CD4-positive, alpha-beta T cell treated with Interleukin-15 for 1 hour (primary cell): ENCODE data around the gene ITGA2.

Source experiments
- DNase-seq: peaks from one replicate; pipeline ENCODE4 v3.0.0-alpha.2; 2020

Gene ITGA2

GRCh38 chr5:53066088-53066487 is 76.9 kb downstream of the ITGA2 start:
- no peak for DNase-seq

DNA sequence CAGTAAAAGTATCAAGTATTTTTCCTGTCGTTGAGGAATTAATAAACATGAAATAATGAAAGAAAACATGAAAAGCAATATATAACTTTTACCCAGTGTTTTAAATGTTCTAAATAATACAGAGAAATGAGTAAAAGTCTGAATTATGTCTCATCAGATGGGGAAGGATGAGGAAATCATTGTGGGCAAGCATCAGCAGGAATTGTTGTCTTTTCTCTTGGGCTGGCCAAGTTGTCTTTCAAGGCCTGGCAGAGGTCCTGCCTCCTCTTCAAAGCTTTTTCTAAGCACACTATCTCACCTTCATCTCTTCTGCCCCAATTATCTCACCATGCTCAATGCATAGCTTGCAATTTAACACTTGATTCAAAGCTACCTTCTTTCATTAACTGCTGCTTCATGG is 78.5 kb downstream of the ITGA2 start:
- no peak for DNase-seq

DNA sequence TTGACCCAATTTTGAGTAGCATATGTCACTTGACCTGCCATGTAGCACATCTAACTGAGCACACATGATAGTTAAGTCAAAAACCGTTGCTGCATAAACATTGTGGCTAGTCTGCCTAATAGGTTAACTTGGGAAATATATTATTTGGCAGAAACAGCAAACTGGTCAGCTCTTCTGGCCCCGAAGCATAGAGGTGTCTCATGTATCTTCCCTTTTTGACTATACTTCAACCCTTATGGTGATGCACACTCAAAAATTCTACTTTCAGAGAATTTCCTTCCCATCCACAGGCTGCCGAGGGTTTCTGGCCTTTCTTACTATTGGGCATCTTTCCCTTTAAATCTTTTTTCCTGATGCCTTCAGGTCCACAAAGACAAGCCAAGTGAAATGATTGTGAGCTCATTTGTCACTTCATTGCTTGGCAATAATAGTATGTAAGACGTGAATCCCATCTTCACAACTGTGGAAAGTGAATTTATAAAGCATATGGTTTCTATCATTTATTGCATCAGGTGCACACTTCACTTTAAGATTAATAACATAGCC is 79.2 kb downstream of the ITGA2 start:
- DNase-seq = no peak

DNA sequence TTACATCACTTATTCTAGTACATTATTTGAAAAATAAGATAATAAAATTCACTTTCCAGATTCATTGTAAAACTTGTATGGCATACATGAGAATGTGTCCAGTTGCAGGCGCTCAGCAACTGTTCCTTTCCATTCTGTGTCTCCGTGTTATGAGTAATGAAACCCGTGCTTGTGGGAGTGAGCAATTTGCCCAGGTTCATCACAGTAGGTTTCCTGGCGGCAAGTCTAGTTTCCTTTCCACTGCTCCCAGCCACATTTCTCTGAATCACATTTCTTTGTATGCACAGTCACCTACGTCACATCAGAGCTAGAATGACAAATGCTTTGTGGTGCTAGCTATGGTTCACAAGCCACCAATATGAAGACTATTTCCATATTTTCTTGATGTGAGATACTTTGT is 80.5 kb downstream of the ITGA2 start:
- no peak for DNase-seq

DNA sequence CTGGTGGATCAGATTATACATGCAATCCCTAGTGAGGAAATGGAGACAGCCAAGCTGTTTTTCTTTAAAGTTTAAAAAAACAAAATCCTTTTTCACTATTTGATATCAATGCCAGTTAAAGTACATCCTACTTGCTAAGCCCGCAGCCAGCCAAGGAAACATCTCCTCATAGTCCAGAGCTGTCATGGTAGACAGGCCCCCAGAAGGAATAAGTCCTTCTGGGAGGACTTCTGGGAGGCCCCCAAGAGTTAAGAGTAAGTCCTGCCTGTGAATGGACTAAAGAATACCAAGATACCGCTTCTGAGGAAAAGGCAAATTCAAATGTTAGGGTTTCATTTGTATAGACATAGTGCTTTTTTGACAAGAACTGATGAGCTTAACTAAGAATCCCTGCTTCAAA is 82.1 kb downstream of the ITGA2 start:
- DNase-seq = no peak

GRCh38 chr5:53071738-53072137 is 82.6 kb downstream of the ITGA2 start:
- DNase-seq = no peak

DNA sequence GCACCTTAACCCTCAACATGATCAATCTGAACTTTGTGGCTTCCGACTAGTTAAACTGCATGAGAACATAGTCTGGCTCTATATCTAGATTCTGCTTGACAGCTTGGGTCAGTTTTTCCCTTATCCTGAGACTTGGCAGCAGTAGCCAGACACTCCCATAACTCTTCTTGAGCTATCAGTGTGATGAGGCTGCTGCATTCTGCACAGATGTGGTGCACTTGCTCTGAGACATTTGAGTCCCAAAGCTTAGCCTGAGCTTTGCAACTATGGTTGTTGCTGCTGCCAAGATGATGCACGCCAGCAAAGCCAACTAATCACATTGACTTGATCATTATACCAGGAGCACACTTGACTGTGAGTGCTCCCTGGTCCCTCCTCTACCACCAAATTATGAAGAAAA is 84.2 kb downstream of the ITGA2 start:
- DNase-seq = no peak

GRCh38 chr5:53076014-53076583 is 86.9 kb downstream of the ITGA2 start:
- DNase-seq = no peak

GRCh38 chr5:53080271-53080670 is 91.1 kb downstream of the ITGA2 start:
- DNase-seq = no peak

GRCh38 chr5:53083927-53084326 is 94.8 kb downstream of the ITGA2 start:
- DNase-seq = no peak

DNA sequence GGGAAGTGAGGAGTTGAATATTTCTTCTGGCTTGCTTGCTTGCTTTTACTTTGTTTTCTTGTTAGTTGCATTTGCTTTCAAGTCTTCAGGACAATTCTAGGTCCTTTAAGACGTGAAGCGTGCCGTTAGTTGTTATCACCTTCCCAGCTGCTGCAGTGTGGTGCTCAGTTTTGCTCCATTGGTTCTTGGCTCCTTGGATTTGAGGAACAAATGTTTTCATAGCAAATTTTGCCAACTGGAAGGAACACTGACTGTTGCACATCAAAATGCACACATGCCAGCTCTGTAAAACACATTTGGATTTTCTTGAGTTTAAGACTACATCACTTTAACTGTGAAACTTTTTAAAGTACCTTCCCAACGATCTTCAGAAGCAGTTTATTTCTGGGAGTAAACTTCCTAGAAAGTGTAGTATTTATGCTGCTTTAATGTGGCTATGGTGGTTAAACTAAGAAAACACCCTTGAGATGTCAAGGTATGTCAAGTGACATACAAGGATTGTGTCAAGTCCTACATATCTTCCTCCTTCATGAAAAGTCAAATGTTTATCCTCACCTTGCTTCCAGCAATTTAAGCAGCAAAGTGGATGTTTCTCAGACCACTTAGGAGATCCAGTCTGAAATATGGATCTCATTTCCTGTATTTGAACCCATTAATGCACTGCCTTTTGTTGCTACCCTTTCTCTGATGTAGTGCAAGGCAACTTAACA is 95.5 kb downstream of the ITGA2 start:
- DNase-seq = no peak

- DNase-seq = no peak
These were observed 98.0 kb downstream of the ITGA2 start for GRCh38 chr5:53087171-53087570.

- DNase-seq = no peak
These were observed 98.5 kb downstream of the ITGA2 start for GRCh38 chr5:53087621-53088121.

GRCh38 chr5:53089481-53089991 is 100.4 kb downstream of the ITGA2 start:
- DNase-seq = no peak

- no peak for DNase-seq
These were observed 101.1 kb downstream of the ITGA2 start for GRCh38 chr5:53090229-53090628.

DNA sequence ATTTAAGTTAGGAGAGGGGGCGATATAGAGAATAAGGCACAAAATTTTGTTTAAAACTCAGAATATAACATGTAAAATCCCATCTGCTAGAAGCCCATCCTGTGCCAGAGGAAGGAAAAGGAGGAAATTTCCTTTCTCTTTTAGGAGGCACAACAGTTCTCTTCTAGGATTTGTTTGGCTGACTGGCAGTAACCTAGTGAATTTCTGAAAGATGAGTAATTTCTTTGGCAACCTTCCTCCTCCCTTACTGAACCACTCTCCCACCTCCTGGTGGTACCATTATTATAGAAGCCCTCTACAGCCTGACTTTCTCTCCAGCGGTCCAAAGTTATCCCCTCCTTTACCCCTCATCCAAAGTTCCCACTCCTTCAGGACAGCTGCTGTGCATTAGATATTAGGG is 102.1 kb downstream of the ITGA2 start:
- DNase-seq = no peak

- DNase-seq = no peak
These were observed 103.1 kb downstream of the ITGA2 start for GRCh38 chr5:53092242-53092641.

- DNase-seq = no peak
These were observed 106.1 kb downstream of the ITGA2 start for GRCh38 chr5:53095217-53095616.

GRCh38 chr5:53095931-53096525 is 106.9 kb downstream of the ITGA2 start:
- peak; percentile 41 for DNase-seq

DNA sequence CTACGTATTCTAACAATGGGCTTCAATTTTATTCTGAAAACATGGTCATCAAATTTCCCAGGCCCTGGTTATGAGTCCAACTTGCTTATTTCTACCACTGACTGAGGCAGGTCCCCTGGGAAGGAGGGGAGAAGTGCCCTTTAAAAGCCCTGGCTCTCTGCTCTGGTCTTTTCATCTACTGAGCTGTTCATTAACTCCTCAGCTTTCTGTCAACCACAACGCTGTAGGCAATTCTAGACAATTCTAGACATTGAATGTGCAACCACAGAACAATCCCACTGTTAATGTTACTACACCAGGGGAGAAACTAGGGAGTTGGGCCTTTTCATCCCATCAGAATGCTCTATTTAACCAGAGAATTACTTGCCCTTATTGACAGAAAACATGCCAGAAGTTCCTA is 110.4 kb downstream of the ITGA2 start:
- DNase-seq = no peak

- DNase-seq = no peak
These were observed 111.5 kb downstream of the ITGA2 start for GRCh38 chr5:53100606-53101005.

- DNase-seq = no peak
These were observed 116.6 kb downstream of the ITGA2 start for GRCh38 chr5:53105611-53106300.

GRCh38 chr5:53109056-53109442 is 119.9 kb downstream of the ITGA2 start:
- no peak for DNase-seq
